Glutamatergic neuron (in vitro differentiated cells): ENCODE measurements around the gene ADAMTS13. TPM values are rescaled to one million over a fixed set of nuclear protein-coding genes. Genes with fewer than 3 reads are reported as not detected.

Experiments
- DNase-seq: peaks from one replicate; pipeline ENCODE4 v3.0.0; 2022
- H3K27ac Mint-ChIP-seq: one replicate; pipeline ENCODE4 v1.8.0; 2020; ENCODE audit warnings: mild to moderate bottlenecking, mixed read lengths, inconsistent platforms; ENCODE audit not compliant: unreplicated experiment
- H3K27me3 Mint-ChIP-seq: one replicate; pipeline ENCODE4 v1.8.0; 2020; ENCODE audit warnings: mild to moderate bottlenecking, moderate library complexity, mixed read lengths, inconsistent platforms; ENCODE audit not compliant: unreplicated experiment
- H3K36me3 Mint-ChIP-seq: one replicate; pipeline ENCODE4 v1.8.0; 2020; ENCODE audit warnings: mild to moderate bottlenecking, mixed read lengths, inconsistent platforms; ENCODE audit not compliant: unreplicated experiment
- H3K4me1 Mint-ChIP-seq: one replicate; pipeline ENCODE4 v1.8.0; 2020; ENCODE audit warnings: mild to moderate bottlenecking, low read depth, mixed read lengths, inconsistent platforms; ENCODE audit not compliant: unreplicated experiment
- H3K4me3 Mint-ChIP-seq: one replicate; pipeline ENCODE4 v1.8.0; 2020; ENCODE audit warnings: mild to moderate bottlenecking, mixed read lengths, inconsistent platforms; ENCODE audit not compliant: unreplicated experiment
- H3K9me3 Mint-ChIP-seq: one replicate; pipeline ENCODE4 v1.8.0; 2020; ENCODE audit warnings: mild to moderate bottlenecking, moderate library complexity, mixed read lengths, inconsistent platforms; ENCODE audit not compliant: unreplicated experiment
- total RNA-seq: library from RNA; stranded (reverse); fragmentation: NEBNext Ultra II Directional; extraction: Animal tissue kit (Norgen Biotek cat#: 25700); gene quantifications from one replicate; pipeline ENCODE4 v1.2.1, GENCODE V29; 2021; ENCODE audit not compliant: unreplicated experiment
- TF ChIP-seq, protein P1 (sequence below): fragments of 200-600 bp; sonication (generic); IDR thresholded peaks from one replicate; pipeline ENCODE4 v1.5.0; 2021; ENCODE audit not compliant: partially characterized antibody, unreplicated experiment

The ADAMTS13 gene
- total RNA-seq, 1 donor from 2014 or later = 27.9 TPM

DNA sequence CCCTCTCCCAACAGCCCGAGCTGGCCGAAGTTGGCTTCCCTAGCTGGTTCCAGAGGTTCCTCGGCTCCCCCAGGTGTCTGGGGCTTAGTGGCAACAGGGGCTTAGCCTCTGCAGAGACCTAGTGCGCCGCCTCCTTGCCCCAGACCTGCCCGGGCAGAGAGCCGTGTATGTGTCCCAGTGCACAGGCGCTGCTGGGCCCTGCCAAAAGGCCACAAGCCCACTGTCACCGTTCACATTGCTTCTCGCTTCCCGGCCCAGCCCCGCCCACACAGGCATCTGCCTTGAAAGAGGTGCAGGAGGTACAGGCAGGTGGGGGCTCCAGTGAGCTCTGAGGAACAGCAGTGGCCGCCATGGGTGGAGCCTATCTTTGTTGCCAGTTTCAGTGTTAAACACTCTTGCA lies 35.1 kb downstream of the ADAMTS13 start:
- H3K4me3 Mint-ChIP-seq = no peak overlapping the region
- H3K9me3 Mint-ChIP-seq = peaks cover 5% of the 10 kb centered on the region
- H3K27ac Mint-ChIP-seq = no peak overlapping the region
- no peaks in the 10 kb centered on the region for H3K36me3 Mint-ChIP-seq
- H3K27me3 Mint-ChIP-seq = peaks cover 3% of the 10 kb centered on the region
- no peak for DNase-seq
- TF ChIP-seq, protein P1, sequence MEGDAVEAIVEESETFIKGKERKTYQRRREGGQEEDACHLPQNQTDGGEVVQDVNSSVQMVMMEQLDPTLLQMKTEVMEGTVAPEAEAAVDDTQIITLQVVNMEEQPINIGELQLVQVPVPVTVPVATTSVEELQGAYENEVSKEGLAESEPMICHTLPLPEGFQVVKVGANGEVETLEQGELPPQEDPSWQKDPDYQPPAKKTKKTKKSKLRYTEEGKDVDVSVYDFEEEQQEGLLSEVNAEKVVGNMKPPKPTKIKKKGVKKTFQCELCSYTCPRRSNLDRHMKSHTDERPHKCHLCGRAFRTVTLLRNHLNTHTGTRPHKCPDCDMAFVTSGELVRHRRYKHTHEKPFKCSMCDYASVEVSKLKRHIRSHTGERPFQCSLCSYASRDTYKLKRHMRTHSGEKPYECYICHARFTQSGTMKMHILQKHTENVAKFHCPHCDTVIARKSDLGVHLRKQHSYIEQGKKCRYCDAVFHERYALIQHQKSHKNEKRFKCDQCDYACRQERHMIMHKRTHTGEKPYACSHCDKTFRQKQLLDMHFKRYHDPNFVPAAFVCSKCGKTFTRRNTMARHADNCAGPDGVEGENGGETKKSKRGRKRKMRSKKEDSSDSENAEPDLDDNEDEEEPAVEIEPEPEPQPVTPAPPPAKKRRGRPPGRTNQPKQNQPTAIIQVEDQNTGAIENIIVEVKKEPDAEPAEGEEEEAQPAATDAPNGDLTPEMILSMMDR = no peak
- H3K4me1 Mint-ChIP-seq = peaks cover 15% of the 10 kb centered on the region

DNA sequence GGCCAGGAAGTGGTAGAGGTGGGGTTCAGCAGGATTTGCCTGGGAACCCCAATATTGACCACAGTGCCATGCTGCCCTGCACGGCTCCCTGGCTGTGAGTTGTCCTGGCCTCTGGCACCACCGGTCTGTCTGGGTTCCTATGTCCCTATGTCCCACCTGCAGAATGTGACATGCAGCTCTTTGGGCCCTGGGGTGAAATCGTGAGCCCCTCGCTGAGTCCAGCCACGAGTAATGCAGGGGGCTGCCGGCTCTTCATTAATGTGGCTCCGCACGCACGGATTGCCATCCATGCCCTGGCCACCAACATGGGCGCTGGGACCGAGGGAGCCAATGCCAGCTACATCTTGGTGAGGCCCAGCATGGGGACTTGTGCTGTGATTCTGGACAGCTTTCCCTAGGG lies 35.6 kb downstream of the ADAMTS13 start:
- H3K4me3 Mint-ChIP-seq = no peak overlapping the region

DNA sequence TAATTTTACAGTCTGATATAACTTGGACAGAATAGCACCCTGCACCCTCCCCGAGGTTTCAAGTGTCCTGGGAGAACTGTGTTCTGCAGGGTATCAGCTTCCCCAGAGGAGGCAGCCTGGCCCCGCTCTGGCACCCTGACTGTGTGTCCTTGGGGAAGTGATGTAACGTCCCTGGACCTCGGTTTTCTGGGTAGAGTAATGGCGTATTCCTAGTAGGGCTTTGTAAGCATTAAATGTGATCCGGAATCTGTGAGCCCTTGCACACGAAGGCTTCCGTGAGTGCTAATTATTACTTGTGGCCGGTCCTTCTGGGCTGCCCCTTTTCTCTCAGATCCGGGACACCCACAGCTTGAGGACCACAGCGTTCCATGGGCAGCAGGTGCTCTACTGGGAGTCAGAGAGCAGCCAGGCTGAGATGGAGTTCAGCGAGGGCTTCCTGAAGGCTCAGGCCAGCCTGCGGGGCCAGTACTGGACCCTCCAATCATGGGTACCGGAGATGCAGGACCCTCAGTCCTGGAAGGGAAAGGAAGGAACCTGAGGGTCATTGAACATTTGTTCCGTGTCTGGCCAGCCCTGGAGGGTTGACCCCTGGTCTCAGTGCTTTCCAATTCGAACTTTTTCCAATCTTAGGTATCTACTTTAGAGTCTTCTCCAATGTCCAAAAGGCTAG lies 36.6 kb downstream of the ADAMTS13 start:
- H3K27ac Mint-ChIP-seq = peak overlapping the region; percentile 17
- TF ChIP-seq, protein P1 = no peak
- peaks cover 11% of the 10 kb centered on the region for H3K9me3 Mint-ChIP-seq
- H3K27me3 Mint-ChIP-seq = peaks cover 9% of the 10 kb centered on the region
- no peak for DNase-seq
- peak overlapping the region; percentile 69 for H3K4me3 Mint-ChIP-seq
- H3K4me1 Mint-ChIP-seq = peaks cover 20% of the 10 kb centered on the region
- no peaks in the 10 kb centered on the region for H3K36me3 Mint-ChIP-seq

More for the DNA sequence above, 35.6 kb downstream of the ADAMTS13 start:
- Mint-ChIP-seq H3K36me3 (no peaks in the 10 kb centered on the region), H3K4me1 (peaks cover 18% of the 10 kb centered on the region), H3K27ac (no peak overlapping the region), H3K9me3 (peaks cover 8% of the 10 kb centered on the region), H3K27me3 (peaks cover 6% of the 10 kb centered on the region)
- no peak for DNase-seq
- TF ChIP-seq, protein P1 = no peak

DNA sequence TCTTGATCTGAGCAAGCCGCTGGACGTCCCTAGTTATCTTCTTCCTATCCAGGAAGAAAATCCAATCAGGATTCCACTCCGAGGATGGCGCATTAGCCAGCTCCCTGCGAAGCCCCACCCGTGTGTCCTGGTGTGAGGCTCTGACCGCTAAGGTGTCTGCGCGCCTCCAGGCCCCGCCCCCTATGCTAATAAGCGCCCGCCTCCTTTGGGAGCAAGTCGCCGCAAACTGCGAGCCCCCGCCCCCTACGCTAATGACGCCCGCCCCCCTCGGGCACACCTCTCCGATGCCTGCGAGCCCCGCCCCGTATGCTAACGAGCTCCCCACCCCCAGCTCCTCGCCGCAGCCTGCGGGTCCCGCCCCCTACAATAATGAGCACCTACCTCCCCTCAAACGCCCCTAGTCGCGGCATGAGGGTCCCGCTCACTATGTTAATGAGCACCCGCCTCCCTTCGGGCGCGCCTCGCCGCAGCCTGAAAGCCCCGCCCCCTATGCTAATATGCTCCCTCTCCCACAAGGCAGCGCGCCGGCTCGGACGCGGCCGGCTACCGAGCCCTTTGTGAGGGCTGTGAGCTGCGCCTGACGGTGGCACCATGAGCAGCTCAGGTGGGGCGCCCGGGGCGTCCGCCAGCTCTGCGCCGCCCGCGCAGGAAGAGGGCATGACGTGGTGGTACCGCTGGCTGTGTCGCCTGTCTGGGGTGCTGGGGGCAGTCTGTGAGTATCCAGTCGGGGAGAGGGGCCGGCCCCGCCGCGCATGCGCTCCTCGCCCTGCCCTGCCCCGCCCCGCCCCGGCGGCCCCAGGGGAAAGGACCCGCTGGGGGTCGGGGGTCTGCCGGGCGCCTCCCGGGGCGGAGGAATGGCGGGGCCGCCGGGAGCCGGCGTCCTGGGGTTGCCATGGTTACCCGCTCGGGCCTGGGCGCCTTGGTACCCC lies 37.6 kb downstream of the ADAMTS13 start, which contains the start of gene CACFD1:
CACFD1 (plus strand) TSS at position 503 of the 929 bp plus-strand sequence; CDS start at position 592, 89 bp downstream.
- peak within 1 kb of the TSS; percentile 92 for H3K4me3 Mint-ChIP-seq
- H3K36me3 Mint-ChIP-seq = no peaks in the 10 kb centered on the region
- peaks cover 24% of the 10 kb centered on the region for H3K4me1 Mint-ChIP-seq
- TF ChIP-seq, protein P1 = no peak
- DNase-seq = peak; percentile 99
- peaks cover 11% of the 10 kb centered on the region for H3K27me3 Mint-ChIP-seq
- peaks cover 13% of the 10 kb centered on the region for H3K9me3 Mint-ChIP-seq
- peak within 1 kb of the TSS; percentile 93 for H3K27ac Mint-ChIP-seq
